GM18951 (cell line): ENCODE data around the gene STX18.

ENCODE experiments used
- POLR2A ChIP-seq: IDR thresholded peaks from 4 replicates; pipeline ENCODE4 v1.6.1; 2011; ENCODE audit warnings: mild to moderate bottlenecking; ENCODE audit not compliant: insufficient read length, insufficient read depth; ENCODE audit errors: extremely low read depth
- in situ Hi-C: fragments of 300-500 bp; cut with MboI; formaldehyde crosslinking; loops from one replicate; pipeline ENCODE4 v1.12.0; 2022; ENCODE audit warnings: low sequenced_read_pairs, mixed read lengths, inconsistent platforms; ENCODE audit not compliant: unreplicated experiment

The STX18 gene

DNA sequence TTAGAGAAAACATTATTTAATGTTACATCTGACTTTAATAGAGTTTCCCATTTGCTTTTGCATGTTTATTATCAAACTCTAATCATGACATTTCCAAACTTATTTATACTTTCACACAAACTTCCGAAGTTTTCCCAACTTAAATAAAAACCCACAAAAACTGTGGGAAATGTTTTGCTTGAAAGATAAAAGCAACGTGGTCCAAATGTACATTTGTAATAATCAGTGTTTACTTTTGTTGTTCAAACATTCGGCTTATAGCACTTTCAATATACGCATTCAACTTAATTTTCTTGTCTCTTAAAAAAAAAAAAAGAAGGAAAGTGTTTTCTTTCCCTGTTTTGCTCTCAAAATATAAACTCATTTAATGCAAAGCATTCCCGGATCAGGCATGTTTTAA, 51.0 kb downstream of the STX18 start:
- in situ Hi-C loops, result loop anchor here (10.0 to 25.0 kb wide), 2 partner anchors 374 to 496 kb away; no protein-coding TSS in a partner anchor
- TF ChIP-seq POLR2A, result no peak

DNA sequence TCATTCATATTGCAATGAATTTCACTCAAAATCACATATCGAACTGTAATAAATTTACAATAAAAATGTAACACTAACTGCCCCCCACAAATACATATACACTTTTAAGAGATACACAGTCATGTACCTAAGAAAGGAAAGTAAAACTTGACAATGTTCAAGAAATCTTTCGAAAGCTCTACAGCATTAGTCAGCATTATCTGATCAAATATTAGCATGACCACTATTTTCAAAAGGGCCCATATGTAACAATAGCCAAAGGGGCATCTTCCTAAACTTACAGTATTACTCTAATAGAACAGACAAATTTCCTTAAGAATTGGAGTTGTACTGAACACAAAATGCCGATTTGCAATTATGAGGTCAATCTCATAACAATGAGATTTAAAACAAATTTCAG, 51.8 kb downstream of the STX18 start:
- TF ChIP-seq POLR2A, result no peak
- in situ Hi-C loops, result loop anchor here (10.0 to 25.0 kb wide), 2 partner anchors 375 to 497 kb away; no protein-coding TSS in a partner anchor

DNA sequence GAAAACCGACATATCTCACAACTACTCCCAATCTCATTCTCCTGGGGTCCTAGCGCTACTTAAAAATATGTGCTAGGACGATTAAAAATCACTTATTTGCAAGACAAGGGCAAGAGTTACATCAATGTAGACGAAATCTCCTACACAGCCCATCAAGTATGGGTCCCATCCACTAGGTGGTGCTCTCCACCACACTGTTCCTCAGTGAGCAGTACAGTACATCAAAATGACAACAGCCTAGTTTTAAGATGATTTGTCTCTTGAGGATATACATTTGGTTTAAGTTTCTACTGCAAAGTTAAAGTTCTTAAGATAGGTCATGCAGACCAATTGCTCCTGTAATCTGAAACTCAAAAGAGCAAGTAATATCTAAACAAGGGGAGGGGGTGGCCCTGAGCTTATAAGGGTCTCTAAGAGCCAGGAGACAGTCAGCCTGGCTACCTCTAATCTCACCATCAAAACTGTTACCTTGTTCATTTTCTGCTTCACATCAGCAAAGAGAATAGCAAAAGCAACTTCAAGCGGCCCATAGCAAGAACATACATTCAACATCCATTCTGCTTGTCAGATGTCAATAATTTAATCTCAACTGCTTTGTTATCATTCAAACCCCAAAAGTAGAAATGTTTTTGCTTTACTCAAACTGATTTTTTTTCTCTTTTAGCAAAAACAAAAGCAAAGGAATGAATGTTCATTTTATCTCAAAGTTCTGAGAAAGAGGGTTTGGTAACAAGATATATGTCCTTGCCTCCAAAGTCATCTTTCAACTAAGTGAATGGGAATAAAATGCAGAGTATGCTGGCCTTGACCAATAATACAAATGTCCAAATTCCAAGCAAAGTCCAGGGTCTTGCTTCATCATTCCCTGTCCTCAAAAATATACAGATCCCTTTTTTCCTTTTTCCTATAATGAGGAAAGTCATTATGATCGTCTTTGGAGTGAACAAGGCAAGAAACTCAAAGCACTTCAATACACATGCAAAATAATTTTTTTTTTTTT, 53.1 kb downstream of the STX18 start:
- TF ChIP-seq POLR2A, result no peak
- in situ Hi-C loops, result loop anchor here (10.0 to 25.0 kb wide), 2 partner anchors 396 to 499 kb away; no protein-coding TSS in a partner anchor

DNA sequence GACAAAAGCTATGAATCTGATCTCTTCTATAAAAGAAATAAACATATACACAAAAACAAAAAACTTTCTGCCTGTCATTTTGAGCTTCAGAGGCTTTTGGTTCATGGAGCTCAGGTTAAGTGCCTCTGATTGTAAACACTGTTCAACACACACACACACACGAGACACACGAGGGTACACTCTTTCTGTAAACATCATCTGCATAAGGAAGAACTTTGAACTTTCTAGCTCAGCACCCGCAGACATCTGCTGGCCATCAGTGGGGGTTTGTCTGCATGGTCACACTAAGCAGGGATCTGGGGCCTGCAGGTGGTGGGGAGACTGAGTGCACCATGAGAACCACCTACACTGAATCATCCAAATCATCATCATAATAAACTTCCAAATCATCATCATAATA, 54.9 kb downstream of the STX18 start:
- in situ Hi-C loops, result loop anchor here (10.0 to 25.0 kb wide), 2 partner anchors 398 to 500 kb away; no protein-coding TSS in a partner anchor
- no peak for TF ChIP-seq POLR2A

DNA sequence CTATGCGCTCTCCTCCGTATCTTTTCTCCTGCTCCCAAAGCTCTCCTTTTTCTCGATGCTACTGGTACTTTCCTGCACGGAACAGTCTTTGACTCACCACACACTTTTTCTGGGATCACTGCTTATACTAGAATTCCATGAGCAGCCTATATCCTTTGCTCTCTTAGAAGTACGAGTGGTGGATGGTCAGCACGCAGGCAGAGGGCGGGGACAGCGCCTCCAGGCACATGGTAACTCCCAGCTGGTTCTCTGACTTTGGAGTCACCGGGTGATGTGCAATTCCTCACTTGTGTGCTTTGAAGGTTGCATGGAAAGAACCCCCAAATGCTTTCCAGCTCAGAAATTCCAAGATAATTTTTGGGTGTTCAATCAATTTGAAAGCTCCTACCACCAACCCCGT, 56.0 kb downstream of the STX18 start:
- TF ChIP-seq POLR2A, result no peak
- in situ Hi-C loops, result loop anchor here (10.0 to 25.0 kb wide), 2 partner anchors 399 to 501 kb away; no protein-coding TSS in a partner anchor

DNA sequence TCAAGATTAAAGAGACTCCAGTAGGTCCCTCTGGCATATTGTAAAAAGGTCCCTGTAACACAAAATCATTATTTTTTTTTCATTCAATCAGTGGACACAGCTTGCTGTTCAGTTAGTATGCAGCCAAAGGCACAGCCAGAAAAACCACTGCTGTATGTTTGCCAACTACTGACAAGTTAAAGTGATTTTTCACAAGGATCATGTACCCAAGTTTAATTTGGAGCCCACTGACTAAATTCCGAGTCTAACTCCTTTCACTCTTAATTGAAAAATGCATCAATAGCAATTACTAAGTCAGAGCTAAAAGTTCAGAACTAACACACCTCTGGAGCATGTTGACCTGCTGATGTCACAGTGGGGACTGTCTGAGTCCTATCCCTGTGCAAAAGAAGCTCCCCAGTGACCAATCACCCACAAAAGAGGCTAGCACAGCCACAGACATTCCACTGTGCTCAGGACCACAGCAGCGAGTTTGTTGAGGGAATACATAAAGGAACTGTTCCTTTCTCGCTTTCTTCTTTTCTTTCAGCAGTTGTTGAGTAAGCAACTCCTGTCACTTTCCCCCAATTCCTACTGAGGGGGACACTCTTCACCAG, 60.4 kb downstream of the STX18 start:
- in situ Hi-C loops, result loop anchor here (10.0 to 25.0 kb wide), 2 partner anchors 403 to 506 kb away; no protein-coding TSS in a partner anchor
- no peak for TF ChIP-seq POLR2A

DNA sequence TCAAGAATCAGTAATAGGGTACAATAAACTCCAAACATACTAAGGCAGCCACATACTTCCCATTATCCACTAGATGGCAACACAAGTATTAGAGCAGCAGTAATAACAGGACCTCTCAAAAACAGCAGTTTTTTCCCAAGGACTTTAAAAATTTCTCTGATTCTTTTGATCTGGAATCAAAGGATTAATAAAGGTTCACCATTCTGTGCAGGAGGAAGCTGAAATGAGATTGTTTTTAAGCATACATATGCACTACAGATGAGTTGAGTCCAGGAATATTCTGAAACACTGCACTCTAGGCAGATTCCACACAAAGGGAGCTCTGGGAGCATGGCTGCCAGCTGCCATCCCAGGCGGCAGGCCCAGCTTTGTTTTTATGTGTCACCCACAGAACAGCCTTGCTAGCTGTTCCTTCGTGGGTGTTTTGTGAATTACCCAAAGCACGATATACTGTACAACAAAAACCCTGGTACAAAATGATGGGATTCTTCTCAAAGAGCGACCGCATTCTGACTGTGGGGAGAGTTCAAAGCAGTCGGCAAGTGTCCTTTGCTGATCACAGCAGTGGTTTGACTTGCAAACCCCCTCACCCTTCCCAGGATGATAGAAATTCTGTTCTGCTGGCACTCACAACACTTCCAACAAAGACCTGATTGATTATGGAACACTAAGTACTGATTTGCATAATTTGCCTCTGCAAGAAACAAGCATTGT, 61.0 kb downstream of the STX18 start:
- in situ Hi-C loops, result loop anchor here (10.0 to 25.0 kb wide), 2 partner anchors 404 to 506 kb away; no protein-coding TSS in a partner anchor
- TF ChIP-seq POLR2A, result no peak

DNA sequence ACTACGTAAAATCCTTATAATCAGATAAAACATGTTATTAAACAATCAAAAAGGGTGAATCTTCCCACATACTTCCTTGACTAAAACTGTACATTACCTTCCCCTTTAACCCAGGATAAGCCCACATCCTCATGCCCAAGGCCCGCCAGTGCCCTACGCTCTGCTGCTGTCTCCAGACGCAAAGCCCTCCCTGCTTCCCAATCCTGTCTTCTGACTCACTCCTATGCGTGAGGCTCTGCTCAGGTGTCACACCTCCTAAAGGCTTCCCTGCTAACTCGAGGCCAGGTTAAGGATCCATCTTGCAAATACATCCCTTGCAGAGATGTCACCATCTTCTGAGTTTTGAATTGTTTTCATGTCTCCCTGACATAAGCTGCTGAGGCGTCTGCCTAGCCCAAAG, 61.6 kb downstream of the STX18 start:
- TF ChIP-seq POLR2A, result no peak
- in situ Hi-C loops, result loop anchor here (10.0 to 25.0 kb wide), 2 partner anchors 405 to 507 kb away; no protein-coding TSS in a partner anchor

DNA sequence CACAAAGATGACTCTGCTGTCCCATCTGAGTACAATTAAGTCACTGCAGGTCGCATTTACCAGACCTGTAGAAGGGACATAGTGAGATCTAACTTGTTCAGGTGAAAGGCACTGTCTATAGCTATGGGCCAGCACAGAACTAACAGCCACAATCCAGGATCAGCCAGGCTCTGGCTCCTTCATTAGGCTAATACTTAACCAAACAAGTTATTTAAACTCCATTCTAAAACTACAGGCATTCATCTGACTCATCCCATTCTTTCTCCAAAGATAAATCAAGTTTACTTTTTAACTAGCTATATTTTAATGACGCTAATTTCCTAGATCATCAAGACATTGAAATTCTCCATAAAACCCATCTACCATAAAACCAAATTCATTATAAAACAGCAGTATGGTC, 62.5 kb downstream of the STX18 start:
- in situ Hi-C loops, result loop anchor here (25.0 kb wide), 1 partner anchor 508 kb away; no protein-coding TSS in a partner anchor
- TF ChIP-seq POLR2A, result no peak

DNA sequence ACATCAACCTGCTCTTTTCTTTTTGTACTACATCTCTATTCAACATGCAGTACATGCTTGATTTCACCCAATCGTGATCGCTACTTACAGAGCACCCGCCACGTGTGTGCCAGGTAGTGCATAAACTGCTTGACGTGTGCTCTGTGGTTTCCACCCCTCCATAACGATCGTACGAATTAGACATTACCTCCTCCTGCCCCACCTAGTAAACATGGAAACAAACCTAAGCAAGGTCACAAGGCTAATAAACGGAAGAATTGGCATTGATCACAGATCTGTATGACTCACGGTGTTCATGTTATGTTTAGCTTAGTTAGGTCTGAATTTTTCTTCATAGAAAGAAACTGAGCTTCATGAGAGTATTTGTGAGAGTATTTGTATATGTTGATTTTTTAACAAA, 64.1 kb downstream of the STX18 start:
- no peak for TF ChIP-seq POLR2A
- in situ Hi-C loops, result loop anchor here (25.0 kb wide), 1 partner anchor 510 kb away; no protein-coding TSS in a partner anchor

DNA sequence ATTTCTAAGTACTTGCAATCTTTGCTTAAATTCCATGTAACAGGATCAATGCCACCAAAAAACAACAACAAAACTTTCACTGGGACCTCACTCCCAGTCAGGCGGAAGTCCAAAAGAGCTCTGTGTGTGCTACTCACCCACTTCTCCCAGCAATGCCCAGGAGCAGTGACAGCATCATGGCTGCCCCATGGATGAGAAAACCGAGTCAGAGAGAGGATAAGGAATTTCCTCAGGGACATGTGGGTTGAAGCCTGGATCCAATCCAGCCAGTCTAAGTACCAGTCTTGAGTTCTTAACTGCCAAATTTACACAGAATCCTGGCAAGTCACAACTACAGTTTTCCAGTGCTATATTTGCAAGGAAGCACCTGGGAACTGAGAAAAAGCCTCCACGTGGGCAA, 64.5 kb downstream of the STX18 start:
- no peak for TF ChIP-seq POLR2A
- in situ Hi-C loops, result loop anchor here (25.0 kb wide), 1 partner anchor 510 kb away; no protein-coding TSS in a partner anchor

DNA sequence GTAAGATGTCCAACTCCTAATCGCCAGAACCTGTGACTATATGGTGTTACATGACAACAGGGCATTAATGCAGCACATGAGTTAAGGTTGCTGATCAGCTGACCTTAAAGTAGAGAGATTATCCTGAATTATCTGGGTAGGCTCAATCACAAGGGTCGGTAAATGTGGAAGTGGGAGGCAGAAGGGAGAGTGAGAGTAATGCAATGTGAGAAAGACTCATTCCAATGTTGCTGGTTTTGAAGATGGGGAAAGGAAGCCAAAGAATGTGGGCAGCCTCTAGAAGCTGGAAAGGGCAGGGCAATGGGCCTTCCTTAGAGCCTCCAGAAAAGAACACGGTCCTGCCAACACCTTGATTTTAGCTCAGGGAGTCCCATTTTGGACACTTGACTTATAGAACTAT, 67.4 kb downstream of the STX18 start:
- no peak for TF ChIP-seq POLR2A
- in situ Hi-C loops, result no loop called here
